SU-DHL-6 (cell line): ENCODE data around the gene ETV6.

Source experiments
- H2AFZ ChIP-seq: fragments of 200-600 bp; sonication (generic); 2 replicates; pipeline ENCODE4 v1.6.1; 2014; ENCODE audit warnings: low read depth, mild to moderate bottlenecking, moderate library complexity, mixed read lengths, antibody characterized with exemption, low read length; ENCODE audit not compliant: severe bottlenecking
- H3F3A ChIP-seq: fragments of 200-600 bp; shearing (Covaris generic); 2 replicates; pipeline ENCODE4 v1.6.0; 2016; ENCODE audit warnings: antibody characterized with exemption, mild to moderate bottlenecking; ENCODE audit not compliant: insufficient read depth
- H3K27ac ChIP-seq: fragments of 200-600 bp; sonication (generic); 2 replicates; pipeline ENCODE4 v1.5.1; 2016; ENCODE audit warnings: low read depth, mild to moderate bottlenecking, low read length, moderate library complexity, mixed read lengths
- H3K27me3 ChIP-seq: fragments of 200-600 bp; sonication (generic), shearing (Covaris generic); 2 replicates; pipeline ENCODE4 v1.6.0; 2014; ENCODE audit warnings: mild to moderate bottlenecking, low read length
- H3K36me3 ChIP-seq: fragments of 200-600 bp; sonication (generic); 2 replicates; pipeline ENCODE4 v1.6.1; 2014; ENCODE audit warnings: mild to moderate bottlenecking, low read length, mixed read lengths
- H3K4me2 ChIP-seq: fragments of 300-600, 200-600 bp; shearing (Covaris generic), sonication (generic); 2 replicates; pipeline ENCODE4 v1.6.0; 2014; ENCODE audit warnings: low read length, low read depth, mild to moderate bottlenecking; ENCODE audit not compliant: poor library complexity, severe bottlenecking
- H3K4me3 ChIP-seq: fragments of 200-600 bp; sonication (generic); 2 replicates; pipeline ENCODE4 v1.5.1; 2014; ENCODE audit warnings: antibody characterized with exemption, low read length, mild to moderate bottlenecking, mixed read lengths; ENCODE audit not compliant: insufficient read depth, poor library complexity, severe bottlenecking
- H3K79me2 ChIP-seq: fragments of 200-600 bp; sonication (generic); 2 replicates; pipeline ENCODE4 v1.6.1; 2014; ENCODE audit warnings: mild to moderate bottlenecking, low read length, moderate library complexity; ENCODE audit not compliant: insufficient read depth
- H3K9ac ChIP-seq: fragments of 200-600 bp; sonication (generic); 2 replicates; pipeline ENCODE4 v1.7.0; 2014; ENCODE audit warnings: mild to moderate bottlenecking, low read length
- H3K9me2 ChIP-seq: fragments of 200-600 bp; sonication (generic); replicated peaks from 2 replicates; pipeline ENCODE4 v1.6.1; 2014; ENCODE audit warnings: low read length; ENCODE audit not compliant: insufficient read depth
- H3K9me3 ChIP-seq: fragments of 200-600 bp; sonication (generic); 2 replicates; pipeline ENCODE4 v1.6.1; 2014; ENCODE audit warnings: low read length, mixed read lengths; ENCODE audit not compliant: insufficient read depth
- H4K20me1 ChIP-seq: fragments of 200-600 bp; sonication (generic); 2 replicates; pipeline ENCODE4 v1.6.1; 2014; ENCODE audit warnings: low read depth, mild to moderate bottlenecking, antibody characterized with exemption, low read length, moderate library complexity, mixed read lengths
- CTCF ChIP-seq: fragments of 200-600 bp; sonication (generic); IDR thresholded peaks from one replicate; pipeline ENCODE4 v1.5.1; 2017; ENCODE audit warnings: antibody characterized with exemption, mild to moderate bottlenecking, low read length, moderate library complexity; ENCODE audit not compliant: insufficient read depth, poor library complexity, severe bottlenecking
- EZH2phosphoT487 ChIP-seq: fragments of 200-600 bp; sonication (generic), shearing (Covaris generic); conservative IDR thresholded peaks from 2 replicates; pipeline ENCODE4 v1.6.1; 2018; ENCODE audit warnings: mild to moderate bottlenecking, antibody characterized with exemption, low read length, moderate library complexity, mixed read lengths

ETV6 gene

GRCh38 chr12:11696084-11696483, 46.6 kb downstream of the ETV6 start:
- Histone ChIP-seq H3K36me3 (no peaks in the 10 kb centered on the region), H4K20me1 (no peaks in the 10 kb centered on the region)

GRCh38 chr12:11697131-11697530, 47.7 kb downstream of the ETV6 start:
- no peaks in the 10 kb centered on the region for H3K79me2 ChIP-seq
- H3K27me3 ChIP-seq = no peaks in the 10 kb centered on the region
- H3K4me2 ChIP-seq = no peak overlapping the region
- H3K36me3 ChIP-seq = no peaks in the 10 kb centered on the region
- no peak overlapping the region for H2AFZ ChIP-seq
- no peaks in the 10 kb centered on the region for H4K20me1 ChIP-seq
- TF ChIP-seq EZH2phosphoT487 (no peak), CTCF (no peak)
- no peaks in the 10 kb centered on the region for H3F3A ChIP-seq
- no peaks in the 10 kb centered on the region for H3K9me3 ChIP-seq
- H3K27ac ChIP-seq = no peak overlapping the region
- no peak overlapping the region for H3K9ac ChIP-seq
- H3K4me3 ChIP-seq = no peak overlapping the region
- no peaks in the 10 kb centered on the region for H3K9me2 ChIP-seq

More at GRCh38 chr12:11696084-11696483, 46.6 kb downstream of the ETV6 start:
- Histone ChIP-seq H2AFZ (no peak overlapping the region), H3K9me3 (no peaks in the 10 kb centered on the region), H3K9ac (no peak overlapping the region), H3F3A (no peaks in the 10 kb centered on the region), H3K4me2 (no peak overlapping the region), H3K27me3 (no peaks in the 10 kb centered on the region), H3K79me2 (no peaks in the 10 kb centered on the region), H3K4me3 (no peak overlapping the region), H3K9me2 (no peaks in the 10 kb centered on the region), H3K27ac (no peak overlapping the region)
- no peak for TF ChIP-seq EZH2phosphoT487
- no peak for TF ChIP-seq CTCF

- H3K4me3 ChIP-seq = no peak overlapping the region
- no peaks in the 10 kb centered on the region for H3K9me3 ChIP-seq
- no peak for TF ChIP-seq CTCF
- no peak for TF ChIP-seq EZH2phosphoT487
- H3F3A ChIP-seq = no peaks in the 10 kb centered on the region
- no peaks in the 10 kb centered on the region for H3K27me3 ChIP-seq
- H3K9me2 ChIP-seq = no peaks in the 10 kb centered on the region
- no peak overlapping the region for H3K9ac ChIP-seq
- no peak overlapping the region for H2AFZ ChIP-seq
- no peak overlapping the region for H3K4me2 ChIP-seq
- H4K20me1 ChIP-seq = no peaks in the 10 kb centered on the region
- H3K79me2 ChIP-seq = no peaks in the 10 kb centered on the region
- no peaks in the 10 kb centered on the region for H3K36me3 ChIP-seq
- H3K27ac ChIP-seq = no peak overlapping the region
These were observed 48.4 kb downstream of the ETV6 start for GRCh38 chr12:11697670-11698387.
